Choroid plexus epithelial cell (primary cell): ENCODE data around the gene POLD4.
A peak's percentile ranks its signal among the peaks of the same experiment; 100 is the strongest.

Experiments used
- DNase-seq: peaks from one replicate; pipeline ENCODE4 v3.0.0-alpha.2; 2010; ENCODE audit warnings: low read depth
- H3K4me3 ChIP-seq: 2 replicates; pipeline ENCODE4 v1.5.1; 2011; ENCODE audit warnings: low read depth, mild to moderate bottlenecking, control low read depth, low read length, moderate library complexity
- CTCF ChIP-seq: conservative IDR thresholded peaks from 2 replicates; pipeline ENCODE4 v1.5.1; 2011; ENCODE audit warnings: low read depth, mild to moderate bottlenecking, control low read depth, inconsistent platforms, low read length, moderate library complexity

The POLD4 gene

GRCh38 chr11:67317888-67318555 is 35.3 kb downstream of the POLD4 start:
- no peak for TF ChIP-seq CTCF
- no peak for DNase-seq
- H3K4me3 ChIP-seq = peak overlapping the region; percentile 88

- peak; percentile 94 for DNase-seq
- H3K4me3 ChIP-seq = peak overlapping the region; percentile 88
- peak; percentile 89 for TF ChIP-seq CTCF
Observed at GRCh38 chr11:67317205-67317887, 36.0 kb downstream of the POLD4 start.

GRCh38 chr11:67316882-67317204 is 36.5 kb downstream of the POLD4 start:
- no peak for TF ChIP-seq CTCF
- no peak for DNase-seq

GRCh38 chr11:67315325-67315909 is 37.9 kb downstream of the POLD4 start:
- no peak overlapping the region for H3K4me3 ChIP-seq
- TF ChIP-seq CTCF = no peak
- no peak for DNase-seq

More at GRCh38 chr11:67316882-67317204, 36.5 kb downstream of the POLD4 start:
- H3K4me3 ChIP-seq = peak overlapping the region; percentile 88

- H3K4me3 ChIP-seq = no peak overlapping the region
- no peak for DNase-seq
- TF ChIP-seq CTCF = no peak
Observed at GRCh38 chr11:67314218-67314617, 39.1 kb downstream of the POLD4 start.

- TF ChIP-seq CTCF = no peak
- DNase-seq = no peak
- H3K4me3 ChIP-seq = no peak overlapping the region
Observed at GRCh38 chr11:67313125-67313890, 40.0 kb downstream of the POLD4 start.
